ENCODE results near the gene CD151.

The CD151 gene

GRCh38 chr11:871472-871871 is 38.7 kb downstream of the CD151 start:
- DNase-seq (ENCODE audit: low read depth) = no peak

DNA sequence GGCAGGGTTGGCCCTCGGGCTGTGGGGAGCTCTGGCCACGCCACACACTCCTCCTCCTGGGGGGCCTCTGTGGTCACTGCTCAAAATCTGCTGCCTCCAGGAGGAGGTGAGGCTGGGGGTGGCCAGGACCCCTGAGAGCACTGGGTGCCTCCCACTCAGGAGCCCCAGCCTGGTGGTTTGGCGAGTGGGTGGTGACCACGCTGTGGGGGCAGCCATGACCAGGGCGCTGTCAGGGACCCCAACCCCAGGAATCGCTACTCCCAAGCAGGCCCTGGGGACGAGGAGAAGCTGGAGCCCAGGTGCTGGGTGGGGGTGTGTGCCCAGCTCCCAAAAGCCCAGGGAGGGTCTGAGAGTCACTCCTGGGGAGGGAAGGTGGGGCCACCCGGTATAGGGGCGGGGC is 40.0 kb downstream of the CD151 start:
- DNase-seq (ENCODE audit: low read depth) = no peak

DNA sequence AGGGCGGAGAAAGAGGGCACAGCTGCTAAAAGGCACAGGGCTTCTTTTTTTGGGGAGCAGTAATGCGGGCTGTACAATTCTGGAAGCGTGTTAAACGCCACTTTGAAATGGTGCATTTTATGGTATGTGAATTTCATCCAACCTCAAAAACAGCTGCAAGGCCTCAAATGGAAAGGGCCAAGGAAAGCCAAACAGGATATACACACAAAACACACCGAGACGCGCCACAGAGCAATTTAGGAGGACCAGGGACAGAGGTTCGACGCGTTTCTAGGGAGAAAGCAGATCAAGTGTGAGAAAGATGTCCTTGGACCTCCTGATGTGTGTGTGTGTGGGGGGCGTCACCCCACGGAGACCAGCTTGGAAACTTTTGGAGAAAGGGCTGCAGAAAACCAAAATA is 41.0 kb downstream of the CD151 start:
- DNase-seq (ENCODE audit: low read depth) = no peak

DNA sequence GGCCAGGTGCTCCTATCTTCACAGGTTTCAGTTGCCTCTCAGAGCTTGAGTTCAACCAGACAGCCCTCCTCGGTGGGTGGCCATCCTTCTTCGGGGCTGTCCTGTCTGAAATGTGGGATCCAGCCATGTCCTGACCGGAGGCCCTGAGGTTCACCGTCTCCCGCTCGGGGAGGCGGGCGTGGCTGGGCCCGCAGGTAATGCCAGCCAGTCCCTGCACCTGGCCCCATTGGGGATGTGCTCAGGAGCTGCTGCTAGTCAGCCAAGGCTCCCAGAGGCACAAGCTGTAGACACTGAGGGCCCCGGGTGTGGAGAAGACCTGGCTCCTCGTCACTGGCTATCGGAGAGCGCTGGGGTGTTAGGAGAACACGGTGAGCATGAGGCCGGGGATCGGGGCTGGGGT is 42.5 kb downstream of the CD151 start:
- DNase-seq (ENCODE audit: low read depth) = no peak

DNA sequence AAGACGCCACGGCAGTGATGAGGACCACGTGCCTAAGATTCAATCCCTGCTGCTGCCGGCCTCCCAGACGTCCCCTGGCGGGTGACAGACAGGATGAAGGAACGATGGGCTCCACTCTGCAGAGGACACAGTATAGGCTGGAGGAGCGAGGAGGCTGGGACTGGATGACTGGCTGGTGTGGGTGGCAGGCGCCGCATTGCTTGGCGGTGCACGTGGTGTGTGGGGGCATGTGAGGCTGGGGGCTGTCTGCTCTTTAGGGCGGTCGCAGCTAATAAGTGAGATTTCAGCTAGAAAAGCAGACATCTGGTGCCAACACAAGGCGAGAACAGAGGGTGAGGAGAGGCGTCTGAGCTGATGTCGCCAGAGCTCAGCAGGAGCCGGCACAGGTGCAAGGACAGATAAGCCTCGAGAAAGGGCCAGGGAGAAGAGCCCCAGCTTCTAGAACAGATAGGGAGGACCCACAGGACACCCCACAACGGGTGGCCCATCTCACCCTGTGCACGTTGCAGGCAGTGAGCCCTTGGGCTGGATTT is 43.1 kb downstream of the CD151 start:
- DNase-seq (ENCODE audit: low read depth) = no peak

DNA sequence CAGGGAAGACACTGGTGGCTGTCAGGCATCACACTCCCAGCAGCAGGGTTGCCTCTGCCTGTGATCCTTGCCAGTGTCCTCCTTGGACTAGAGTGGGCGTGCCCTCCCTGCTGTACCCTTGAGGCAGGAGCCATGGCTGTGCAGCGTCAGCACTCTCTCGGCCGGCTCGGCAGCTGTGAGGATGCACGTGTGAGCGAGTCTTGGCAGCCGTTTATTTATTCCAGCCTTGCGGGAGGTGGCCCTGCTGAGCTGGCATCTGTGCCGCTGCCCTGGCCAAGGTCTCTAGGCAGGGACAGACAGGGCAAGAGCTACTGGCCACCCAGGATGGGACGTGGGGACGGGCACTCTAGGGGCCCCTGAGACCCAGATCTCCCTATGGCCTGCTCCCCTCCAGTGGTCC is 43.8 kb downstream of the CD151 start:
- no peak for DNase-seq (ENCODE audit: low read depth)

DNA sequence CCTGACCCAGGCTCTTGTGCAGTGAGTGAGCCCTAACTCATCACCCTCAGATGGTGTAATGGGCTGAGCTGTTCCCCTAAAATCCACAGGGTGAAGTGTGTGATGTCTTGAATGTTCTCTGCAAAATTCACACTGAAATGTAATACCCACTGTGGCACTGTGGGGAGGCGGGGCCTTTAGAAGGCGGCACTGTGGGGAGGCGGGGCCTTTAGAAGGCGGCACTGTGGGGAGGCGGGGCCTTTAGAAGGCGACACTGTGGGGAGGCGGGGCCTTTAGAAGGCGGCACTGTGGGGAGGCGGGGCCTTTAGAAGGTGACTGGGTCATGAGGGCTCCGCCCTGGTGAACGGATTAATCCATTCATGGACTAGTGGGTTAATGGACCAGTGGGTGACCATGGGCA is 44.8 kb downstream of the CD151 start:
- no peak for DNase-seq (ENCODE audit: low read depth)

DNA sequence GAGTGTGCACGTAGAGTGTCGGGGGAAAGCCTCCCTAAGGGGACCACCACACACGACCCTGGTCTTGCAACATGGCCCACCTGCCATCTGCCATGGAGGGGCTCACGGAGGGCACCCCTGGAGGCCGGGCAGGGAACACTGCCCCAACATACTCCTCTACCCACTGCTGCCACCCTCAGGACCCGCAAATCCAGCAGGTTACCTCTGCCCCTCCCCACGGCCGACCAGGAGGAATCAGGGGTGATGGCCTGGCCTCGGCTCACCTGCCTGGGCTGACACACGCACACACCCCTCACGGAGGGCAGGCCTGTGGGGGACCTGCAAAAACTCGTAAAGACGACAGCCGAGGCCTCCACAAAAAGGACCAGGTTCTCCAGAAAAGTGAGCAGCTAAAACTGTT is 47.7 kb downstream of the CD151 start:
- no peak for DNase-seq (ENCODE audit: low read depth)

DNA sequence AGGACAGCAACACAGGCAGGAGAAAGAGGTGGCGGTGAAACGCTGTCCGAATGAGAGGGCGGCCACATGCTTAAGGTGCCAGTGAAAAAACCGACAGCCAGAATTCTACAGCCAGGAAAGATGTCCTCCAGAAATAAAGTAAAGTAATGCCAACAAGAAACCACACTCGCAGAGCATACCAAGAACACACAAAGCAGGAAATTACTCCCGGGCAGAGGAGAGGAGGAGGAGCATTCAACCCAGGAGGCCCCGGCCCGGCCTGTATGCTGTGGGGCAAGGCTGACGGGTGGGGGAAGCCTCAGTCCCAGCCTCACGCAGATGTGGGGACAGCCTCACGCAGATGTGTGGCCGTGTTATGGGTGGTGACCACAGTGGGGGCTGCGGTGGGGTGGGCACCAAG is 49.8 kb downstream of the CD151 start:
- no peak for DNase-seq (ENCODE audit: low read depth)

DNA sequence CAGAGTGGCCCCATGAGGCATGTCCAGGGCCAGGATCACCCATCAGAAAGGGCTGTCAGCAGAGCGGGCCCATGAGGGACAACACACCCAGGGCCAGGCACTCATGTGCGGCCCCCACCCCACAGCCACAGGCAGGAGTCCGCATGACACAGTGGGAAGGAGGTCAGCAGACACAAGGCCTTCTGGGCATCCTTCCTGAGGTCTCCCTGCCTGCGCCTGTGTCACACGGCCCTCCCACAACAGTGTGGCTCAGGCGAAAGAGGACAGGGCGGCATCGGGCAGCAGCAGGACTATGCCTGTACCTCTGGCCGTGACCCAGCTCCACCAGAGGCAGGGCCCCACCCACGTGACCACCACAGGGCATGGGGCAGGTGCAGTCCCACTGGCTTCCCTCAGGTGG is 50.8 kb downstream of the CD151 start:
- DNase-seq (ENCODE audit: low read depth) = no peak

DNA sequence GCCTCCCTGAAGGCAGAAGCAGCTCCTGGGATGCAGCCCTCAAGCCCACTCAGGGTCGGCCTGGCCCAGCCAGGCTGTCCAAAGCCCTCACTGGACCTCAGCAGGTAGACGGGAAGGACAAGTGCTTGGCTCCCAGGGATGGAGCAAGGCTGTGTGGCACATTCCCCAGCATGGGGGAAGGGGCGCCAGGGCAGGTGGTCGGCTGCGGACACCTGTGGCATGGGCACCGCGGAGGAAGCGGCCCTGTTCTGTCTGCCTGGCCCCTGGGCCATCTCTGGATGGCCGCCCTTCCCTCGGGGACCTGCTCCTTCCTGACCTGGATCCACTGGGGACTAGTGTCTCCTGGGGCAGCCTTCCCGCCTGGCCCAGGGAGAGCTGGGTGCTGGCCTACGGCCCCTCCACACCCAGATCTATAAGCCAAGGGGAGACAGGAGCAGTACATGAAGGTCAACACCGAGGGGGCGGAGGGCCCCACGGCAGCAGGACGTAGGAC is 51.9 kb downstream of the CD151 start:
- no peak for DNase-seq (ENCODE audit: low read depth)

DNA sequence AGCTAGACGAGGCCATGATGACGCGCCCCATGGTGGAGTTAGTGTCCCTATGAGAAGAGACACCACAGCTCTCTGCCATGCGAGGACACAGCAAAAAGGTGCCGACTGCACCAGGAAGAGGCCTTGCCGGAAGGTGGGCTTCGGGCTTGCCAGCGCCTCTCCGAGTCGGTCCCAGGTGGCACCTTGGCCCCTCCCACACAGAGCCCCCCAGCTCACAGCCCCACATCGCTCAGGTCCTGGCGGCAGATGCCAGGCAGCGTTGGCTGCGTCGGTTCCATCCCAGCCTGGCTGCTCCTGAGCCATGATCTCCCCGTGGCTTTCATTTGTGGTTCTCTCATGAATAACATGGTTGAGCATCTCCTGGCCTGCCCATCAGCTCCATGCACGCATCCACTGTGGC is 53.8 kb downstream of the CD151 start:
- DNase-seq (ENCODE audit: low read depth) = no peak

DNA sequence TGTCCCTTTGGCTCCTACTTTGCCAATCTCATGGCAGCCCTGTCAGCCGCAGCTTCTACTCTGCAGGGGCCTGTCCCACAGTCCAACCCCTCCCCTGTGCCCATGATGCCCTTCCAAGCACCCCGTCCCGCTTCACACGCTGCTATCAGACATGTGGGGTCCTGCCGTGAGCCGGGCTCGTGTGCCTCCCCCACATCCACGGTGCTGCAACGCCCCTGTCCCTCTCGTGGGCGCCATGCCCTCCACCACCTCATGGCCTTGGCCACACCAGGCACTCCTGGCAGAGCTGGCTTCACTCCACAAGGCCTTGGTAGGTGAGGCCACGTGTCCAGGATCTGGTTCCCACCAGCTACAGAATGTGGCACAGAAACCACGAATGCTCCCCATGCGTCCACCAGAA is 54.8 kb downstream of the CD151 start:
- no peak for DNase-seq (ENCODE audit: low read depth)

Data from T-helper 22 cell (primary cell).